ENCODE results near the gene MARK3. TPM values are rescaled to one million over a fixed set of nuclear protein-coding genes. Genes with fewer than 3 reads are reported as not detected.
"Not testable (repeated sequence)": the region's sequence is repeated elsewhere in the genome, so short reads cannot be mapped to it uniquely, and the experiment has no call there.

Gene MARK3
- total RNA-seq, 2 experiments from 2014 or later, result 76.8 to 86.7 TPM

- no peaks in the 10 kb centered on the region for H3K9me3 Mint-ChIP-seq (ENCODE audit: insufficient read depth)
- H3K27ac Mint-ChIP-seq, result no peak overlapping the region
- ChIA-PET POLR2A (interaction anchor here (1.0 to 1.8 kb wide), 2 partner anchors 13 to 35 kb away, joined by 3 to 5 read pairs; partner anchors contain the start of gene EIF5), CTCF (no interaction called here)
- no peak overlapping the region for H3K4me3 Mint-ChIP-seq
- peaks cover 5% of the 10 kb centered on the region for H3K27me3 Mint-ChIP-seq (ENCODE audit: low read depth)
- no peak for DNase-seq
- ATAC-seq, result peak; percentile 18
- peaks cover 27% of the 10 kb centered on the region for H3K36me3 Mint-ChIP-seq (ENCODE audit: low read depth)
- H3K4me1 Mint-ChIP-seq (ENCODE audit: low read depth), result no peaks in the 10 kb centered on the region
Measured at GRCh38 chr14:103347091-103347815, 38.0 kb upstream of the MARK3 start.

GRCh38 chr14:103348154-103348553 lies 37.1 kb upstream of the MARK3 start:
- ChIA-PET POLR2A (interaction anchor here (1.0 to 1.8 kb wide), 2 partner anchors 14 to 35 kb away, joined by 3 to 5 read pairs; partner anchors contain the start of gene EIF5), CTCF (no interaction called here)
- DNase-seq (no peak), ATAC-seq (no peak)
- Mint-ChIP-seq H3K4me3 (no peak overlapping the region), H3K27ac (no peak overlapping the region), H3K36me3 (ENCODE audit: low read depth) (peaks cover 19% of the 10 kb centered on the region), H3K27me3 (ENCODE audit: low read depth) (peaks cover 5% of the 10 kb centered on the region), H3K9me3 (ENCODE audit: insufficient read depth) (no peaks in the 10 kb centered on the region), H3K4me1 (ENCODE audit: low read depth) (no peaks in the 10 kb centered on the region)

- H3K36me3 Mint-ChIP-seq (ENCODE audit: low read depth), result peaks cover 1% of the 10 kb centered on the region
- no peaks in the 10 kb centered on the region for H3K4me1 Mint-ChIP-seq (ENCODE audit: low read depth)
- POLR2A ChIA-PET, result no interaction called here
- no peaks in the 10 kb centered on the region for H3K9me3 Mint-ChIP-seq (ENCODE audit: insufficient read depth)
- DNase-seq, result no peak
- peaks cover 5% of the 10 kb centered on the region for H3K27me3 Mint-ChIP-seq (ENCODE audit: low read depth)
- ATAC-seq, result no peak
- no peak overlapping the region for H3K27ac Mint-ChIP-seq
- H3K4me3 Mint-ChIP-seq, result no peak overlapping the region
- CTCF ChIA-PET, result no interaction called here
Measured at GRCh38 chr14:103349982-103350381, 35.2 kb upstream of the MARK3 start.

GRCh38 chr14:103353362-103353761 lies 31.9 kb upstream of the MARK3 start:
- Mint-ChIP-seq H3K4me3 (no peak overlapping the region), H3K27ac (no peak overlapping the region), H3K27me3 (ENCODE audit: low read depth) (peaks cover 5% of the 10 kb centered on the region), H3K4me1 (ENCODE audit: low read depth) (peaks cover 5% of the 10 kb centered on the region), H3K36me3 (ENCODE audit: low read depth) (no peaks in the 10 kb centered on the region), H3K9me3 (ENCODE audit: insufficient read depth) (no peaks in the 10 kb centered on the region)
- POLR2A ChIA-PET, result no interaction called here
- ATAC-seq, result no peak
- DNase-seq, result no peak
- CTCF ChIA-PET, result no interaction called here

- ChIA-PET CTCF (interaction anchor here (1.0 to 1.3 kb wide), 5 partner anchors 9 to 38 kb away, joined by 3 to 5 read pairs (median 3); no protein-coding TSS in a partner anchor), POLR2A (no interaction called here)
- Mint-ChIP-seq H3K27ac (no peak overlapping the region), H3K9me3 (ENCODE audit: insufficient read depth) (no peaks in the 10 kb centered on the region), H3K27me3 (ENCODE audit: low read depth) (peaks cover 5% of the 10 kb centered on the region), H3K4me1 (ENCODE audit: low read depth) (peaks cover 5% of the 10 kb centered on the region), H3K36me3 (ENCODE audit: low read depth) (no peaks in the 10 kb centered on the region), H3K4me3 (no peak overlapping the region)
- DNase-seq (no peak), ATAC-seq (no peak)
Measured at GRCh38 chr14:103354141-103354540, 31.1 kb upstream of the MARK3 start.

GRCh38 chr14:103356024-103356682 lies 29.1 kb upstream of the MARK3 start:
- Mint-ChIP-seq H3K4me1 (ENCODE audit: low read depth) (peaks cover 5% of the 10 kb centered on the region), H3K27me3 (ENCODE audit: low read depth) (peaks cover 2% of the 10 kb centered on the region), H3K4me3 (no peak overlapping the region), H3K36me3 (ENCODE audit: low read depth) (no peaks in the 10 kb centered on the region), H3K9me3 (ENCODE audit: insufficient read depth) (no peaks in the 10 kb centered on the region), H3K27ac (no peak overlapping the region)
- ChIA-PET CTCF (interaction anchor here (0.6 kb wide), 1 partner anchor 37 kb away, joined by 3 read pairs; no protein-coding TSS in a partner anchor), POLR2A (interaction anchor here (1.8 kb wide), 1 partner anchor 23 kb away, joined by 5 read pairs; the partner anchor contains the start of gene EIF5)
- DNase-seq, result no peak
- no peak for ATAC-seq

DNA sequence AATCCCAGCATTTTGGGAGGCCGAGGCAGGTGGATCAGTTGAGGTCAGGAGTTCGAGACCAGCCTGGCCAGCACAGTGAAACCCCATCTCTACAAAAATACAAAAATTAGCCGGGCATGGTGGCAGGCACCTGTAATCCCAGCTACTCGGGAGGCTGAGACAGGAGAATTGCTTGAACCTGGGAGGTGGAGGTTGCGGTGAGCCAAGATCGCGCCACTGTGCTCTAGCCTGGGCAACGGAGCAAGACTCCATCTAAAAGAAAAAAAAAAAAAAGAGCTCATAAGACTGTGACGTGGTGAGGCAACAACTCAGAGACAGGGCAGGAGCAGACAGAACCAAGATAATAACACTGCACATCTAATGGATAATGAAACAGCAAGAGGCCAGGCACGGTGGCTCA lies 27.7 kb upstream of the MARK3 start:
- DNase-seq; H3K36me3 Mint-ChIP-seq (ENCODE audit: low read depth); POLR2A ChIA-PET; H3K4me3 Mint-ChIP-seq; H3K27ac Mint-ChIP-seq; H3K27me3 Mint-ChIP-seq (ENCODE audit: low read depth); H3K4me1 Mint-ChIP-seq (ENCODE audit: low read depth); ATAC-seq: not testable (repeated sequence)
- H3K9me3 Mint-ChIP-seq (ENCODE audit: insufficient read depth), result peaks cover 11% of the 10 kb centered on the region
- CTCF ChIA-PET, result interaction anchor here (0.9 kb wide), 1 partner anchor 14 kb away, joined by 3 read pairs; no protein-coding TSS in a partner anchor

- Mint-ChIP-seq H3K36me3 (ENCODE audit: low read depth) (peaks cover 10% of the 10 kb centered on the region), H3K9me3 (ENCODE audit: insufficient read depth) (peaks cover 21% of the 10 kb centered on the region), H3K4me3 (no peak overlapping the region), H3K27me3 (ENCODE audit: low read depth) (peaks cover 4% of the 10 kb centered on the region), H3K4me1 (ENCODE audit: low read depth) (peaks cover 8% of the 10 kb centered on the region), H3K27ac (no peak overlapping the region)
- DNase-seq (no peak), ATAC-seq (no peak)
- CTCF ChIA-PET, result no interaction called here
- POLR2A ChIA-PET, result no interaction called here
Measured at GRCh38 chr14:103360548-103360947, 24.7 kb upstream of the MARK3 start.

- Mint-ChIP-seq H3K27me3 (ENCODE audit: low read depth) (peaks cover 4% of the 10 kb centered on the region), H3K9me3 (ENCODE audit: insufficient read depth) (peaks cover 21% of the 10 kb centered on the region), H3K4me3 (no peak overlapping the region), H3K4me1 (ENCODE audit: low read depth) (peaks cover 7% of the 10 kb centered on the region), H3K36me3 (ENCODE audit: low read depth) (peaks cover 10% of the 10 kb centered on the region), H3K27ac (no peak overlapping the region)
- no peak for DNase-seq
- no peak for ATAC-seq
- ChIA-PET CTCF (no interaction called here), POLR2A (interaction anchor here (1.0 kb wide), 1 partner anchor 18 kb away, joined by 3 read pairs; no protein-coding TSS in a partner anchor)
Measured at GRCh38 chr14:103361867-103362266, 23.3 kb upstream of the MARK3 start.

DNA sequence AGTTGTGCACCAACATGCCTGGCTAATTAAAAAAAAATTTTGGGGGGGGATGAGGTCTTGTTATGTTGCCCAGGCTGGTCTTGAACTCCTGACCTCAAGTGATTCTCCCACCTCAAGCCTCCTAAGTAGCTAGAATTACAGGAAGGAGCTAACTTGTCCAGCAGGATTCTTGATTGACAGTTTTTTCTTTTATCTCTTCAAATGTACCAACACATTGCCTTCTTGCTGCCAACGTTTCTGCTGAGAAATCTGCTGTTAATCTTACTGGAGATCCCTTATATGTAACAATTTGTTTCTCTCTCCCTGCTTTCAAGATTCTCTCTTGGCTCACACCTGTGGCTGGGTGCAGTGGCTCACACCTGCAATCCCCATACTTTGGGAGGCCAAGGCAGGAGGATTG lies 22.4 kb upstream of the MARK3 start:
- ChIA-PET POLR2A (interaction anchor here (0.7 kb wide), 1 partner anchor 23 kb away, joined by 3 read pairs; no protein-coding TSS in a partner anchor), CTCF (no interaction called here)
- Mint-ChIP-seq H3K36me3 (ENCODE audit: low read depth) (peaks cover 10% of the 10 kb centered on the region), H3K9me3 (ENCODE audit: insufficient read depth) (peaks cover 21% of the 10 kb centered on the region), H3K4me1 (ENCODE audit: low read depth) (peaks cover 2% of the 10 kb centered on the region), H3K27me3 (ENCODE audit: low read depth) (peaks cover 4% of the 10 kb centered on the region), H3K27ac (no peak overlapping the region), H3K4me3 (no peak overlapping the region)
- DNase-seq, result no peak
- no peak for ATAC-seq

DNA sequence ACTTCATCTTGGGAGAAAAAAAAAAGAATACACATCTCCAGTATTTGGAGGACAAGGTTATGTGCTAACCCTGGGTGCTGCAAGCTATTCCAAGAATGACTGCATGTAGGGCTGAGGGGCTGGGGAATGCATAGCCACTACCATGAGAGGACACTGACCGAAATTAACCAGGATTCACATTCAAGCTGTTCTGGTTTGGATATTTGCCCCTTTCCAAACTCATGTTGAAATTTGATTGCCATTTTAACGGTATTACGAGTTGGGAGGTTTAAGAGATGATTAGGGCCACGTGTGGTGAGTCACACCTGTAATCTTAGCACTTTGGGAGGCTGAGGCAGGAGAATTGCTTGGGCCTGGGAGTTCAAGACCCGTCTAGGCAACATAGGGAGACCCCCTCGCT lies 18.5 kb upstream of the MARK3 start:
- POLR2A ChIA-PET, result no interaction called here
- peaks cover 4% of the 10 kb centered on the region for H3K27me3 Mint-ChIP-seq (ENCODE audit: low read depth)
- H3K4me3 Mint-ChIP-seq, result no peak overlapping the region

DNA sequence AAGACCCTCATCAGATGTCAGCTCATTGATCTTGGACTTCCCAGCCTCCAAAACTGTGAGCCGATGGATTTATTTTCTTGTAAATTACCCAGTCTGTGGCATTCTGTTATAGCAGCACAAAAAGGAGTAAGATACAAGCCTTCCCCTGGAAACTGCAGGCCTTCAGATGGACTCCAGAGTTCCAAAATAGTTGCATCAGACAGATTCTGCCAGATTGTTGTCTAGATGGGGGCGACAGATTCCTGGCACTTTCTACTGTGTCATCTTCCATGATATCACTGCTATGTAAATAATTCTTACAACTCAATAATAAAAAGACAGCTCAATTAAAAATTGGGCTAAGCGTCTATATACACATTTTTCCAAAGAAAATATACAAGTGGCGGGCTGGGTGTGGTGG lies 17.2 kb upstream of the MARK3 start:
- H3K36me3 Mint-ChIP-seq (ENCODE audit: low read depth), result peaks cover 3% of the 10 kb centered on the region
- H3K27ac Mint-ChIP-seq, result no peak overlapping the region
- ChIA-PET CTCF (interaction anchor here (1.0 kb wide), 1 partner anchor 24 kb away, joined by 3 read pairs; no protein-coding TSS in a partner anchor), POLR2A (no interaction called here)
- ATAC-seq (no peak), DNase-seq (no peak)
- peaks cover 4% of the 10 kb centered on the region for H3K27me3 Mint-ChIP-seq (ENCODE audit: low read depth)
- no peak overlapping the region for H3K4me3 Mint-ChIP-seq
- H3K9me3 Mint-ChIP-seq (ENCODE audit: insufficient read depth), result peaks cover 7% of the 10 kb centered on the region
- H3K4me1 Mint-ChIP-seq (ENCODE audit: low read depth), result no peaks in the 10 kb centered on the region

More for the DNA sequence above, 18.5 kb upstream of the MARK3 start:
- no peak overlapping the region for H3K27ac Mint-ChIP-seq
- ATAC-seq, result no peak
- CTCF ChIA-PET, result no interaction called here
- peaks cover under 1% of the 10 kb centered on the region for H3K4me1 Mint-ChIP-seq (ENCODE audit: low read depth)
- DNase-seq, result no peak
- H3K36me3 Mint-ChIP-seq (ENCODE audit: low read depth), result peaks cover 10% of the 10 kb centered on the region
- H3K9me3 Mint-ChIP-seq (ENCODE audit: insufficient read depth), result peaks cover 16% of the 10 kb centered on the region

Measured in activated CD8-positive, alpha-beta T cell treated with anti-CD3 and anti-CD28 coated beads, Interleukin-2, amount 10 ng/mL, durations not matched to agents 7 days and 5 days (primary cell).